Measurements from ENCODE around the gene PTPA. TPM values are rescaled to one million over a fixed set of nuclear protein-coding genes. Genes with fewer than 3 reads are reported as not detected.

Gene PTPA
- total and polyA plus RNA-seq, 2 donors (not counting 1 experiment from before 2014, with no cell fraction given), result 35.0 to 73.9 TPM

DNA sequence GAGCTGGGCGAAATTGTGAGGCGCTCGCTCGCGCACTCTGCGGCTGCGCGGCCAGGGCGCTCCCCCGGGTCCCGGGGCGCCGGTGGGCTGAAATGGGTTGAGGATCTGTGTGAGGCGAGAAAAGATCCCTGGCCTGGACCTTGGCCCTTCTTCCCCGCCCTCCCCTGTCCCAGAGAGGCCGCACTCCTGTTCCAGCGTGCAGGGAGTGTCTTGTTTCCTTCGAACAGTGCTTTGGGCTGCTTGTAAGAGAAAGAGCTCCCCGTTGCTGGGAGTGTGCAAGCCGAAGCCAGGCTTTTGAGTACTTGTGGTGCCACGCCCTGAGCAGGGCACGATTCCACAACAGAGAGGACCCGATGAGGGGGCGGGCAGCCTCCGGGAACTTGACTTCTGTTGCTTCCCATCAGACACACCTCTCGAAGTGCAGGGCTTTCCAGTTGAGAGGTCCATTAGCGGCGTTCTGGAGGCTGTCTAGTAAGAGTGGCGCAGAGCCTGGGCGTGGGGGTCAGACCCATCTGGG is 29.8 kb upstream of the PTPA start:
- ATAC-seq (ENCODE audit: low read depth), result no peak
- peaks cover 16 to 20% of the 10 kb centered on the region in 2 donors for H3K4me1 ChIP-seq (ENCODE audit: control insufficient read depth in 2 of 2, insufficient read depth in 2 of 2, low read length in 2 of 2)
- H3K79me2 ChIP-seq (ENCODE audit: control insufficient read depth, insufficient read depth, low read length), result peaks cover 52% of the 10 kb centered on the region
- peaks cover 12% of the 10 kb centered on the region for H4K20me1 ChIP-seq (ENCODE audit: control insufficient read depth, insufficient read depth, low read length, poor library complexity, severe bottlenecking)
- intact Hi-C loops (cut with micrococcal nuclease), result loop anchor here (1.0 to 10.0 kb wide), 7 partner anchors 12 to 1017 kb away; partner anchors contain the start of genes CRAT, GLE1, LRRC8A and NAIF1
- H3K27ac ChIP-seq (ENCODE audit: low read length in 2 of 2), result peak overlapping the region; percentile 19 to 79
- Mint-ChIP-seq H3K4me3 (peak overlapping the region; percentile 91), H3K27ac (peak overlapping the region; percentile 88), H3K4me1 (peaks cover 23% of the 10 kb centered on the region), H3K9me3 (ENCODE audit: insufficient read depth) (no peaks in the 10 kb centered on the region), H3K27me3 (no peaks in the 10 kb centered on the region)
- H3K27me3 ChIP-seq (replicated peaks in 1 of 4; ENCODE audit: control extremely low read depth in 1 of 4, control insufficient read depth in 3 of 4, insufficient read depth in 4 of 4, low read length in 3 of 4), result no peaks in the 10 kb centered on the region
- WGBS (ENCODE audit: insufficient coverage), result 2% methylated on average over 26 of the region's 30 CpGs
- CTCF ChIA-PET, result interaction anchor here (1.3 to 1.8 kb wide), 3 partner anchors 12 to 53 kb away, joined by 3 to 7 read pairs (median 6); partner anchors contain the start of gene SH3GLB2
- peak overlapping the region; percentile 67 to 82 (median 75) for H3K4me3 ChIP-seq (ENCODE audit: control extremely low read depth in 1 of 5, extremely low read depth in 1 of 5, insufficient read depth in 1 of 5, low read depth in 2 of 5, low read length in 4 of 5)
- peak overlapping the region; percentile 96 for H2AFZ ChIP-seq (ENCODE audit: insufficient read depth, low read depth, low read length, poor library complexity, severe bottlenecking)
- peak overlapping the region; percentile 99 for H3K4me2 ChIP-seq (replicated peaks; ENCODE audit: low read depth, low read length, poor library complexity, severe bottlenecking)
- POLR2A ChIA-PET, result interaction anchor here (0.8 to 1.9 kb wide), 6 partner anchors 12 to 721 kb away, joined by 3 to 15 read pairs (median 4); partner anchors contain the start of genes MIGA2, PTPA, SH3GLB2 and TOR1B
- peak overlapping the region; percentile 79 for H3K9ac ChIP-seq (ENCODE audit: low read length)
- H3K36me3 ChIP-seq (replicated peaks in 1 of 2; ENCODE audit: control extremely low read depth in 1 of 2, control insufficient read depth in 1 of 2, extremely low read depth in 1 of 2, insufficient read depth in 2 of 2, low read length in 1 of 2), result peaks cover 0 to 19% of the 10 kb centered on the region in 2 experiments
- DNase-seq, result no peak
- TF ChIP-seq, protein P1, sequence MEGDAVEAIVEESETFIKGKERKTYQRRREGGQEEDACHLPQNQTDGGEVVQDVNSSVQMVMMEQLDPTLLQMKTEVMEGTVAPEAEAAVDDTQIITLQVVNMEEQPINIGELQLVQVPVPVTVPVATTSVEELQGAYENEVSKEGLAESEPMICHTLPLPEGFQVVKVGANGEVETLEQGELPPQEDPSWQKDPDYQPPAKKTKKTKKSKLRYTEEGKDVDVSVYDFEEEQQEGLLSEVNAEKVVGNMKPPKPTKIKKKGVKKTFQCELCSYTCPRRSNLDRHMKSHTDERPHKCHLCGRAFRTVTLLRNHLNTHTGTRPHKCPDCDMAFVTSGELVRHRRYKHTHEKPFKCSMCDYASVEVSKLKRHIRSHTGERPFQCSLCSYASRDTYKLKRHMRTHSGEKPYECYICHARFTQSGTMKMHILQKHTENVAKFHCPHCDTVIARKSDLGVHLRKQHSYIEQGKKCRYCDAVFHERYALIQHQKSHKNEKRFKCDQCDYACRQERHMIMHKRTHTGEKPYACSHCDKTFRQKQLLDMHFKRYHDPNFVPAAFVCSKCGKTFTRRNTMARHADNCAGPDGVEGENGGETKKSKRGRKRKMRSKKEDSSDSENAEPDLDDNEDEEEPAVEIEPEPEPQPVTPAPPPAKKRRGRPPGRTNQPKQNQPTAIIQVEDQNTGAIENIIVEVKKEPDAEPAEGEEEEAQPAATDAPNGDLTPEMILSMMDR (IDR thresholded peaks at IDR 0.05), result no peak
- TF ChIP-seq EZH2 (IDR thresholded peaks at IDR 0.05; ENCODE audit: borderline replicate concordance, insufficient read depth, low read depth, low read length, poor library complexity, severe bottlenecking), result no peak
- H3K9me3 ChIP-seq (ENCODE audit: control extremely low read depth in 1 of 3, control insufficient read depth in 2 of 3, insufficient read depth in 1 of 3, low read length in 2 of 3), result no peaks in the 10 kb centered on the region

GRCh38 chr9:129084087-129084486 is 27.1 kb upstream of the PTPA start:
- no peak overlapping the region for H3K27ac ChIP-seq (ENCODE audit: low read length in 2 of 2)
- no peak overlapping the region for H3K27ac Mint-ChIP-seq
- no peaks in the 10 kb centered on the region for H3K9me3 ChIP-seq (ENCODE audit: control extremely low read depth in 1 of 3, control insufficient read depth in 2 of 3, insufficient read depth in 1 of 3, low read length in 2 of 3)
- ATAC-seq (ENCODE audit: low read depth) (no peak), DNase-seq (no peak)
- H3K79me2 ChIP-seq (ENCODE audit: control insufficient read depth, insufficient read depth, low read length), result peaks cover 53% of the 10 kb centered on the region
- no peak overlapping the region for H3K4me3 ChIP-seq (ENCODE audit: control extremely low read depth in 1 of 5, extremely low read depth in 1 of 5, insufficient read depth in 1 of 5, low read depth in 2 of 5, low read length in 4 of 5)
- no peaks in the 10 kb centered on the region for H3K27me3 Mint-ChIP-seq
- H3K36me3 ChIP-seq (replicated peaks in 1 of 2; ENCODE audit: control extremely low read depth in 1 of 2, control insufficient read depth in 1 of 2, extremely low read depth in 1 of 2, insufficient read depth in 2 of 2, low read length in 1 of 2), result peaks cover 0 to 28% of the 10 kb centered on the region in 2 experiments
- H3K27me3 ChIP-seq (replicated peaks in 1 of 4; ENCODE audit: control extremely low read depth in 1 of 4, control insufficient read depth in 3 of 4, insufficient read depth in 4 of 4, low read length in 3 of 4), result no peaks in the 10 kb centered on the region
- ChIA-PET POLR2A (interaction anchor here (0.5 kb wide), 1 partner anchor 19 kb away, joined by 4 read pairs; no protein-coding TSS in a partner anchor), CTCF (no interaction called here)
- no peak overlapping the region for H3K4me2 ChIP-seq (replicated peaks; ENCODE audit: low read depth, low read length, poor library complexity, severe bottlenecking)
- H3K4me1 Mint-ChIP-seq, result peaks cover 23% of the 10 kb centered on the region
- TF ChIP-seq EZH2 (IDR thresholded peaks at IDR 0.05; ENCODE audit: borderline replicate concordance, insufficient read depth, low read depth, low read length, poor library complexity, severe bottlenecking), result no peak
- TF ChIP-seq, protein P1 (IDR thresholded peaks at IDR 0.05), result no peak
- intact Hi-C loops (cut with micrococcal nuclease), result loop anchor here (10.0 kb wide), 1 partner anchor 1019 kb away; the partner anchor contains the start of genes NAIF1 and SLC25A25
- peaks cover 12% of the 10 kb centered on the region for H4K20me1 ChIP-seq (ENCODE audit: control insufficient read depth, insufficient read depth, low read length, poor library complexity, severe bottlenecking)
- 95% methylated on average over 6 of the region's 7 CpGs for WGBS (ENCODE audit: insufficient coverage)
- H2AFZ ChIP-seq (ENCODE audit: insufficient read depth, low read depth, low read length, poor library complexity, severe bottlenecking), result no peak overlapping the region
- H3K4me3 Mint-ChIP-seq, result no peak overlapping the region
- no peak overlapping the region for H3K9ac ChIP-seq (ENCODE audit: low read length)
- peaks cover 16 to 20% of the 10 kb centered on the region in 2 donors for H3K4me1 ChIP-seq (ENCODE audit: control insufficient read depth in 2 of 2, insufficient read depth in 2 of 2, low read length in 2 of 2)
- no peaks in the 10 kb centered on the region for H3K9me3 Mint-ChIP-seq (ENCODE audit: insufficient read depth)
